Measurements from ENCODE around the gene IFI27L2.

IFI27L2 gene

GRCh38 chr14:94088516-94088915 lies 40.9 kb downstream of the IFI27L2 start:
- H3K27me3 ChIP-seq, result no peaks in the 10 kb centered on the region
- no peaks in the 10 kb centered on the region for H3K4me1 ChIP-seq
- no peak overlapping the region for H3K9ac ChIP-seq
- no peak overlapping the region for H3K4me2 ChIP-seq
- no peaks in the 10 kb centered on the region for H3K9me3 ChIP-seq
- no peak overlapping the region for H3K27ac ChIP-seq
- H4K20me1 ChIP-seq, result no peaks in the 10 kb centered on the region
- TF ChIP-seq Cebpa-rat (IDR thresholded peaks at IDR 0.05), result no peak
- no peak overlapping the region for H3K4me3 ChIP-seq
- H3K36me3 ChIP-seq, result no peaks in the 10 kb centered on the region

- Histone ChIP-seq H3K4me2 (no peak overlapping the region), H3K4me3 (no peak overlapping the region), H3K4me1 (no peaks in the 10 kb centered on the region), H3K27me3 (no peaks in the 10 kb centered on the region), H3K36me3 (no peaks in the 10 kb centered on the region), H4K20me1 (no peaks in the 10 kb centered on the region), H3K9ac (no peak overlapping the region), H3K9me3 (0 out of 2 replicates have a peak, but pooled peaks cover 2% of the 10 kb centered on the region), H3K27ac (no peak overlapping the region)
- TF ChIP-seq Cebpa-rat (IDR thresholded peaks at IDR 0.05), result no peak
Measured at GRCh38 chr14:94087891-94088290, 41.5 kb downstream of the IFI27L2 start.

GRCh38 chr14:94081386-94081820 lies 48.0 kb downstream of the IFI27L2 start:
- H3K36me3 ChIP-seq, result peaks cover 30% of the 10 kb centered on the region
- H3K4me3 ChIP-seq, result peak overlapping the region; percentile 99
- H3K4me2 ChIP-seq, result peak overlapping the region; percentile 91
- H3K4me1 ChIP-seq, result peaks cover 37% of the 10 kb centered on the region
- peaks cover 35% of the 10 kb centered on the region for H4K20me1 ChIP-seq
- peaks cover 25% of the 10 kb centered on the region for H3K9me3 ChIP-seq
- no peak for TF ChIP-seq Cebpa-rat (IDR thresholded peaks at IDR 0.05)
- peak overlapping the region; percentile 99 for H3K9ac ChIP-seq
- H3K27ac ChIP-seq, result peak overlapping the region; percentile 98
- H3K27me3 ChIP-seq, result no peaks in the 10 kb centered on the region

GRCh38 chr14:94080621-94081385 lies 48.6 kb downstream of the IFI27L2 start, which contains the start of the genes DDX24 and IFI27L1:
Gene DDX24, minus strand, starts transcription at chr14:94081202. Its CDS starts 1,460 bp downstream, at chr14:94079742.
Gene IFI27L1, plus strand, starts transcription at chr14:94081310. Its CDS starts 15,628 bp downstream, at chr14:94096938.
- peak within 1 kb of the TSS; percentile 99 for H3K4me3 ChIP-seq
- H3K27ac ChIP-seq, result peak within 1 kb of the TSS; percentile 98

GRCh38 chr14:94079891-94080620 lies 49.3 kb downstream of the IFI27L2 start:
- H4K20me1 ChIP-seq, result peaks cover 48% of the 10 kb centered on the region
- H3K4me3 ChIP-seq, result peak overlapping the region; percentile 99
- peaks cover 44% of the 10 kb centered on the region for H3K36me3 ChIP-seq
- no peaks in the 10 kb centered on the region for H3K27me3 ChIP-seq
- no peak for TF ChIP-seq Cebpa-rat (IDR thresholded peaks at IDR 0.05)
- H3K9ac ChIP-seq, result peak overlapping the region; percentile 99
- H3K4me2 ChIP-seq, result peak overlapping the region; percentile 91
- peaks cover 39% of the 10 kb centered on the region for H3K9me3 ChIP-seq
- peak overlapping the region; percentile 98 for H3K27ac ChIP-seq
- peaks cover 37% of the 10 kb centered on the region for H3K4me1 ChIP-seq

More at GRCh38 chr14:94080621-94081385, 48.6 kb downstream of the IFI27L2 start, which contains the start of the genes DDX24 and IFI27L1:
- Histone ChIP-seq H3K9ac (peak within 1 kb of the TSS; percentile 99), H3K4me1 (peaks cover 37% of the 10 kb centered on the region), H3K9me3 (peaks cover 31% of the 10 kb centered on the region), H3K4me2 (peak within 1 kb of the TSS; percentile 91), H3K36me3 (peaks cover 36% of the 10 kb centered on the region), H3K27me3 (no peaks in the 10 kb centered on the region), H4K20me1 (peaks cover 40% of the 10 kb centered on the region)
- TF ChIP-seq Cebpa-rat (IDR thresholded peaks at IDR 0.05), result no peak

GRCh38 chr14:94077823-94078222 lies 51.6 kb downstream of the IFI27L2 start:
- Histone ChIP-seq H3K27me3 (no peaks in the 10 kb centered on the region), H4K20me1 (peaks cover 70% of the 10 kb centered on the region), H3K4me2 (peak overlapping the region; percentile 91), H3K9ac (no peak overlapping the region), H3K36me3 (peaks cover 66% of the 10 kb centered on the region), H3K4me3 (peak overlapping the region; percentile 99), H3K27ac (no peak overlapping the region), H3K4me1 (peaks cover 37% of the 10 kb centered on the region), H3K9me3 (peaks cover 58% of the 10 kb centered on the region)
- TF ChIP-seq Cebpa-rat (IDR thresholded peaks at IDR 0.05), result no peak

Measured in BLaER1 (cell line).